ENCODE results near the gene DHX35. TPM values are rescaled to one million over a fixed set of nuclear protein-coding genes. Genes with fewer than 3 reads are reported as not detected.

The DHX35 gene
- total RNA-seq, 2 experiments from 2014 or later = 7.3 to 7.6 TPM

GRCh38 chr20:39076958-39077357 is 114.8 kb downstream of the DHX35 start:
- Mint-ChIP-seq H3K27me3 (peaks cover 39% of the 10 kb centered on the region), H3K36me3 (ENCODE audit: low read depth) (no peaks in the 10 kb centered on the region), H3K4me3 (no peak overlapping the region), H3K27ac (no peak overlapping the region), H3K4me1 (ENCODE audit: low read depth) (peaks cover 4% of the 10 kb centered on the region), H3K9me3 (no peaks in the 10 kb centered on the region)
- CTCF ChIA-PET = no interaction called here
- no peak for DNase-seq
- no peak for TF ChIP-seq CTCF (IDR thresholded peaks at IDR 0.05)
- H3K4me3 ChIP-seq (ENCODE audit: low read length) = no peak overlapping the region
- H3K27ac ChIP-seq (ENCODE audit: low read depth in 1 of 2, low read length in 2 of 2) = no peak overlapping the region
- POLR2A ChIA-PET = no interaction called here
- no peaks in the 10 kb centered on the region for H3K4me1 ChIP-seq (ENCODE audit: insufficient read depth, low read length)
- no peak for ATAC-seq (ENCODE audit: poor library complexity)
- H3K9me3 ChIP-seq (ENCODE audit: control insufficient read depth in 1 of 2, insufficient read depth in 1 of 2, low read length in 2 of 2) = peaks cover 0 to 6% of the 10 kb centered on the region in 2 experiments
- no peaks in the 10 kb centered on the region for H3K36me3 ChIP-seq (ENCODE audit: insufficient read depth, low read length)
- intact Hi-C loops (cut with DNase I, micrococcal nuclease) = no loop called here
- H3K27me3 ChIP-seq (ENCODE audit: control insufficient read depth in 1 of 2, insufficient read depth in 2 of 2, low read length in 2 of 2) = peaks cover 1 to 9% of the 10 kb centered on the region in 2 experiments

DNA sequence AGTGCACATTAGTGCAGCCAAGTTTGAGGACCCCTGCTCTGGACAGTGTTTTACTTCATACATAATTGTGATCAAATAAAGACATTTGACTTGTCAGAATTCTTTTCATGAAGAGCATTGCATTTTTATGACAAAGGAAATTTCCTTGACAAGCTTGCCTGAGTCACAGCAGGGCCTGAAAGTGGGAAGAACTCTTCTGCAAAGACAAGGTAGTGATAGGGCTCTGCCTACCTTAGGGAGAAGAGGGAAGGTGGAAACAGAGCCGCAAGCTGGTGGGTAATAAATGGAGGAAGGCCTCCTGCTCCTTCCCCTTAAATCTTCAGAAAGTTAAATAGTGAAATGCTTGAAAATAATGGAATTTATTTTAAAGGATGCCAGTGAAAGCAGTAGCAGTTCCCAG is 118.2 kb downstream of the DHX35 start:
- peaks cover 40% of the 10 kb centered on the region for H3K27me3 Mint-ChIP-seq
- H3K36me3 Mint-ChIP-seq (ENCODE audit: low read depth) = no peaks in the 10 kb centered on the region
- Histone ChIP-seq H3K27ac (ENCODE audit: low read depth in 1 of 2, low read length in 2 of 2) (no peak overlapping the region), H3K9me3 (ENCODE audit: control insufficient read depth in 1 of 2, insufficient read depth in 1 of 2, low read length in 2 of 2) (no peaks in the 10 kb centered on the region), H3K27me3 (ENCODE audit: control insufficient read depth in 1 of 2, insufficient read depth in 2 of 2, low read length in 2 of 2) (peaks cover 0 to 12% of the 10 kb centered on the region in 2 experiments), H3K4me1 (ENCODE audit: insufficient read depth, low read length) (no peaks in the 10 kb centered on the region), H3K4me3 (ENCODE audit: low read length) (no peak overlapping the region), H3K36me3 (ENCODE audit: insufficient read depth, low read length) (no peaks in the 10 kb centered on the region)
- no peak overlapping the region for H3K4me3 Mint-ChIP-seq
- CTCF ChIA-PET = interaction anchor here (1.0 to 3.9 kb wide), 2 partner anchors 31 to 33 kb away, joined by 3 to 24 read pairs; no protein-coding TSS in a partner anchor
- H3K9me3 Mint-ChIP-seq = no peaks in the 10 kb centered on the region
- ATAC-seq (ENCODE audit: poor library complexity) (no peak), DNase-seq (no peak)
- no peak overlapping the region for H3K27ac Mint-ChIP-seq
- POLR2A ChIA-PET = interaction anchor here (1.1 to 1.7 kb wide), 2 partner anchors 30 to 31 kb away, joined by 3 to 4 read pairs; no protein-coding TSS in a partner anchor
- TF ChIP-seq CTCF (IDR thresholded peaks at IDR 0.05) = no peak
- intact Hi-C loops (cut with DNase I, micrococcal nuclease) = loop anchor here in 1 of 2 experiments (10.0 kb wide), 1 partner anchor 436 kb away; no protein-coding TSS in a partner anchor
- H3K4me1 Mint-ChIP-seq (ENCODE audit: low read depth) = peaks cover 4% of the 10 kb centered on the region

DNA sequence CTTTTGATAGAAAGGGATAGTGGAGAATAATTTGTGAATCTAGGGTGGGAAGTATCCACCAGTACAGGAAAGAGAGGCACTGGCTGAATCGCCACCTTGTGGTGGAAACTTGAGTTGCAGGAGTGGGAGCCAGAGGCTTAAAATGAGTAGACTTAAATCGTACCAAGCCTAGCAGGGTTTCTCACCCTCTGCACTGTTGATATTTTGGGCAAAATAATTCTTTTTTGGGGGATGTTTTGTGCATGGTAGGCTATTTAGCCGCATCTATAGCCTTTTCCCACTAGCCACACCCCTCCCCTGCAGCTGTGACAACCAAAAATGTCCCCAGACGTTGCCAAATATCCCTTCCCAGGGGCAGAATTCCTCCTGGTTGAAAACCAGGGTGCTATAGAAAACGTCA is 119.1 kb downstream of the DHX35 start:
- Histone ChIP-seq H3K36me3 (ENCODE audit: insufficient read depth, low read length) (no peaks in the 10 kb centered on the region), H3K27me3 (ENCODE audit: control insufficient read depth in 1 of 2, insufficient read depth in 2 of 2, low read length in 2 of 2) (peaks cover 0 to 14% of the 10 kb centered on the region in 2 experiments), H3K9me3 (ENCODE audit: control insufficient read depth in 1 of 2, insufficient read depth in 1 of 2, low read length in 2 of 2) (no peaks in the 10 kb centered on the region), H3K4me1 (ENCODE audit: insufficient read depth, low read length) (no peaks in the 10 kb centered on the region), H3K4me3 (ENCODE audit: low read length) (no peak overlapping the region), H3K27ac (ENCODE audit: low read depth in 1 of 2, low read length in 2 of 2) (no peak overlapping the region)
- Mint-ChIP-seq H3K4me3 (no peak overlapping the region), H3K27me3 (peaks cover 40% of the 10 kb centered on the region), H3K36me3 (ENCODE audit: low read depth) (no peaks in the 10 kb centered on the region), H3K9me3 (no peaks in the 10 kb centered on the region), H3K4me1 (ENCODE audit: low read depth) (peaks cover 4% of the 10 kb centered on the region), H3K27ac (no peak overlapping the region)
- CTCF ChIA-PET = interaction anchor here (1.0 to 3.9 kb wide), 3 partner anchors 13 to 34 kb away, joined by 3 to 24 read pairs (median 3); no protein-coding TSS in a partner anchor
- intact Hi-C loops (cut with DNase I, micrococcal nuclease) = loop anchor here (1.0 to 10.0 kb wide), 2 partner anchors 31 to 436 kb away; no protein-coding TSS in a partner anchor
- DNase-seq = peak; percentile 67 to 89 (median 80)
- ATAC-seq (ENCODE audit: poor library complexity) = peak; percentile 68
- TF ChIP-seq CTCF (IDR thresholded peaks at IDR 0.05) = peak; percentile 83
- POLR2A ChIA-PET = interaction anchor here (1.1 to 1.7 kb wide), 2 partner anchors 31 to 32 kb away, joined by 3 to 4 read pairs; no protein-coding TSS in a partner anchor
